NCI-H1436 treated with DMSO at 0.1 percent for 48 hours (cell line): ENCODE results near the gene SFXN1.
"Not testable (repeated sequence)": the region's sequence is repeated elsewhere in the genome, so short reads cannot be mapped to it uniquely, and the experiment has no call there.

Experiments
- DNase-seq: peaks from one replicate; lab custom pipeline; 2025; lab: John Stamatoyannopoulos, UW

Gene SFXN1, protein sequence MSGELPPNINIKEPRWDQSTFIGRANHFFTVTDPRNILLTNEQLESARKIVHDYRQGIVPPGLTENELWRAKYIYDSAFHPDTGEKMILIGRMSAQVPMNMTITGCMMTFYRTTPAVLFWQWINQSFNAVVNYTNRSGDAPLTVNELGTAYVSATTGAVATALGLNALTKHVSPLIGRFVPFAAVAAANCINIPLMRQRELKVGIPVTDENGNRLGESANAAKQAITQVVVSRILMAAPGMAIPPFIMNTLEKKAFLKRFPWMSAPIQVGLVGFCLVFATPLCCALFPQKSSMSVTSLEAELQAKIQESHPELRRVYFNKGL

GRCh38 chr5:175478384-175479124, at the start of gene SFXN1:
Gene SFXN1, plus strand, starts transcription at chr5:175478560. Its CDS starts 13,544 bp downstream, at chr5:175492104.
- no peak for DNase-seq

DNA sequence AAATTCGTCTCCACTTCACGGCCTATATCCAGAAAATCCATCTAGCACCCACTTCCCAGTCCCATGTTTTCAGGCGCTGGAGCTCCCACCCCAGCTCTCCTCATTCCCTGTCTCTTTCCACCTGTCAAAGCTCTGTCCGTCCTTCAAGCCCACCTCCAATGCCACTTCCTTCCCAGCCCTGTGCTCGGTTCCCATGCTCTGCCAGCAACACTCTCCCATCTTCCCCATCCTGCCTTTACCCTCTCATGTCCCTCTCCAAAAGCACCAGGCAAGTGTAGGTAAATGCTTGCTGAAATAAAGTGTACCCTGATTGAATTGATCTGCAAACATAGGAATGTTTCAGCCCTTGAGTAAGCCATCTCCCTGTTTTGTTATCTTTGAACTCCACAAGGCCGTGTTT, 43.6 kb upstream of the SFXN1 start:
- no peak for DNase-seq

DNA sequence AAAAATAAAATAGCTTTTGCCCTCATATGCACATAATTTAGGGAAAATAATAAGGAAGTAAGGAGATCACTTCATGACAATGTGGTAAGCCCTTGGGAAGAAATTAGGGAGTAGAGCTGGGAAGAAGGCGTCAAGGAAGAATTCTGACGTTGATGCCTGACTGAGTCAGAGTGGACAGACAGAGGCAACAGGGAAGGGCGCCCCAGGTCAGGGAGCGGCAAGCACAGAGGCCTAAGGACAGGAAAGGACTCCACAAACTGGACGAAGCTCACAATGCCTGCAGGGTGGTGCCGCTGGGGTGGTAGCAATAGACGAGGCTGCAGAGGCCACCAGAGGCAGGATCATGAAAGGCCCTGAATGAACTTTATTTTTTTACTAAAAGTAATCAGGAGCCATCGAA, 42.0 kb upstream of the SFXN1 start:
- DNase-seq: no peak

GRCh38 chr5:175438234-175438857, 40.0 kb upstream of the SFXN1 start:
- no peak for DNase-seq

DNA sequence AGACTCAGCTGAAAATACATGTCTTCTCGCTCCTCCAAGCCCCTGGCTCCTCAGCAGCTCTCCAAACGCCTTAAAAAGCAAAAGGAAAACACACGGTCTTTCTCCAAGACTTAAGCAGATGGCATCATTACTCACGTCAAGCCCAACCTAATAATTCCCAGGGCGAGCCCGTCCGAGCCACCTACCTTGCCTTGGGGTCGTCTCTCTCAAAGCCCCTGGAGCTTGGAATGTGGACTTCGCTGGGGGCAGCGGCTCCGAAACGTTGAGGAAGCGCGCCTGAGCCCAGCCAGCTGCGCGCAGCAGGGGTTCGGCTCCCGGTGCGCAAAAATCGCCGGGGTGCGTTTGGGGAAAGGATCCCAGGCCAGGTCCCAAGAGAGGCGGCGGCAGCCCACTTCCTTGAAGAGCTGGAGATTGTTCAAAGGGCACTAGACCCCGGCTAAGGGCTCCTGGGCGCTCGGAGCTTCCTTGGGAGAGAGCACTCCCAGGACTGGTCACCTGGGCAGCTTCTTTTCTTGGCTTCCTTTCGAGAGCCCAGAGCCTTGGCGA, 34.8 kb upstream of the SFXN1 start:
- no peak for DNase-seq

- DNase-seq: no peak
Observed at GRCh38 chr5:175444060-175444904, 34.1 kb upstream of the SFXN1 start, which contains the start of gene DRD1. Gene DRD1, minus strand, starts transcription at chr5:175444182. Its CDS starts 1,083 bp downstream, at chr5:175443099.

GRCh38 chr5:175444905-175445456, 33.4 kb upstream of the SFXN1 start:
- DNase-seq: no peak

DNA sequence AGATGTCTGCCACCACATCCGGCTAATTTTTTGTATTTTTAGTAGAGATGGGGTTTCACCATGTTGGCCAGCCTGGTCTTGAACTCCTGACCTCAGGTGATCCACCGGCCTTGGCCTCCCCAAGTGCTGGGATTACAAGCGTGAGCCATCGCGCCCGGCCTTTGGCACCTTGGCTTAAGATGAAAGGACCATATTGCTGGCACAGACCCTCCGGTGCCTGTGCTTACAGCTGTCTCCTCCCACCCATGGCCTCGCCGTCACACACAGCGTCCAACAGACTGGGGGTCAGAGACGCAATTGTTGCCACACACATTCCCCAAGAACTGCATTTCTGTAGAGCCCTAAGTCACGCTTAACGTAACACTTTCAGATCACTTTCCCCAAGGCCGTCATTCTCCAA, 32.0 kb upstream of the SFXN1 start:
- DNase-seq: not testable (repeated sequence)

DNA sequence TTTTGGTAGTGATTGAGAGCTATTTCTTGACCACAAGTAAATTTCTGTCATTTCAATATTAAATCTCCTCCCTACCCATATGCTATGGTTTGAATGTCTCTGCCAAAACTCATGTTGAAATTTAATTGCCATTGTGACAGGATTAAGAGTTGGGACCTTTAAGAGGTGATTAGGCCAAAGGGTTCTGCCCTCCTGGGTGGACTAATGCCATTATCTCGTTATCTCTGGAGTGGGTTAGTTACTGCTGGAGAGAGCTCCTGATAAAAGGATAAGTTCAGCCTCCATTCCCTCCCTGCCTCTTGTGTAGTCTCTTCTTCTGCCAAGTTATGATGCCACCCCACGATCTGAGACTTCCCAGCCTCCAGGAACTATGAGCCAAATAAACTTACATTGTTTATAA, 30.8 kb upstream of the SFXN1 start:
- no peak for DNase-seq

- no peak for DNase-seq
Observed at GRCh38 chr5:175448276-175448675, 30.1 kb upstream of the SFXN1 start.

DNA sequence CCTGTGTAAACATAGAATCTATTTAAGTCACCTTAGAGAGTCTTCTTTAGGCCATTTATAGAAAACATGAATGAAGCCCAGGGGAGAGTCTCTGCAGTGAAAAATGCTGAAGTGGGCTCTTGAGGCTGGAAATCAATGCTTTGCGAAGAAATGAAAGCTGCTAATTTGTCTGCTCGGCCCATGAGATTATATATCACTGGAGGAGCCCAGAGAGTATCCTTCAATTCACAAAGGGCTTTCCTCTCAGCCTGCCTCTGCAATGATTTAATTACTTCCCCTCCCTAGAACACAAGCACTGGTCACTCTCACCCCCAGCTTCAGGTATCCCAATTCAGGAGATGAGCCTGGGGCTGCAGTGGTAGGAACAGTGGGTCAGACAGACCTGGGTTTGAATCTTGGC, 26.2 kb upstream of the SFXN1 start:
- DNase-seq: no peak

DNA sequence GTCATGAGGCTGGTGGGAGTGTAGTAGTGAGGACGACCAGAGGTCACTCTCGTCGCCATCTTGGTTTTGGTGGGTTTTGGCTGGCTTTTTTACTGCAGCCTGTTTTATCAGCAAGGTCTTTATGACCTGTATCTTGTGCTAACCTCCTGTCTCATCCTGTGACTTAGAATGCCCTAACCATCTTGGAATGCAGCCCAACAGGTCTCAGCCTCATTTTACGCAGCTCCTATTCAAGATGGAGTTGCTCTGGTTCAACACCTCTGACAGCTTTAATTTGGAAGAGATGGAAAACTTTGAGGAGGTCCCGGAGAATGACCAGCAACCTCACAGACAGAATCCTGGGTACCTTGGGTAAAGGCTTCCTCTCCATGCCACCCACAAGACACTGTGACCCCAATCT, 24.0 kb upstream of the SFXN1 start:
- not testable (repeated sequence) for DNase-seq

- no peak for DNase-seq
Observed at GRCh38 chr5:175456105-175456742, 22.1 kb upstream of the SFXN1 start.

GRCh38 chr5:175457466-175457865, 20.9 kb upstream of the SFXN1 start:
- no peak for DNase-seq

DNA sequence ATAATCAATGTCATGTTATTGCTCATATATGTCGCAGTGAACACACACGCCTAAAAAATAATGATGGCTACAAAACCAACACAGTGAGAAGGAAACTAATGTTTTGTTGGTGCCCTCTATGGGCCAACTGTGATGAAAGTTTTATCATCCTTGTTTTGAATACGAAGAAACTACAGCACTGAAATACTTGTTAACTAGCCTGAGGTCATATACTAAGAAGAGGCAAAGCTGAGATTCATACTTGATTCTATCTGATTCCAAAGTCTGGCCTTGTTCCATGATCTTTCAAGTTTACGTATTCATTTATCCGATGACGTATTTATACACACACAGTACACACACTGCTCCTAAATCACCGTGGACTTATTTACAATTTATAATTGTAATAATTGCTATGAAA, 18.2 kb upstream of the SFXN1 start:
- no peak for DNase-seq

GRCh38 chr5:175460552-175460951, 17.8 kb upstream of the SFXN1 start:
- no peak for DNase-seq

DNA sequence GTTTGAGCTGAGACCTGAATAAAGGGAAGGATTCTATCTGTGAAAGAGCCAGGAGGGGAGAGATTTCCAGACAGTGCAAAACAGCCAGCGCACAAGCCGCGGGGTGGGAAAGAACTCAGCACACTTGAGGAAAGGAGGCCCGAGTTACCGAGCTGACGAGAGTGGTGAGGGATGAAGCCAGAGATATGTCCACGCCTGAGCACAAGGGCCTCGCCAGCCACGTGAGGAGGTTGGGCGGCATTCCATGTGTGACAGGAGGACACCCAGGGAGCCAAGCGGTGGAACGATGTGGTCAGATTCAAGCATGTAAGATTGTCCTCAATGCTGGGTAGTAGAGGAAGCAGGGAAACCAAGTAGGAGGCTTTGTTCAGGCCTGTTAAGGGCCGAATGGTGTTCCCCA, 17.0 kb upstream of the SFXN1 start:
- DNase-seq: no peak

GRCh38 chr5:175463641-175464040, 14.7 kb upstream of the SFXN1 start:
- no peak for DNase-seq

DNA sequence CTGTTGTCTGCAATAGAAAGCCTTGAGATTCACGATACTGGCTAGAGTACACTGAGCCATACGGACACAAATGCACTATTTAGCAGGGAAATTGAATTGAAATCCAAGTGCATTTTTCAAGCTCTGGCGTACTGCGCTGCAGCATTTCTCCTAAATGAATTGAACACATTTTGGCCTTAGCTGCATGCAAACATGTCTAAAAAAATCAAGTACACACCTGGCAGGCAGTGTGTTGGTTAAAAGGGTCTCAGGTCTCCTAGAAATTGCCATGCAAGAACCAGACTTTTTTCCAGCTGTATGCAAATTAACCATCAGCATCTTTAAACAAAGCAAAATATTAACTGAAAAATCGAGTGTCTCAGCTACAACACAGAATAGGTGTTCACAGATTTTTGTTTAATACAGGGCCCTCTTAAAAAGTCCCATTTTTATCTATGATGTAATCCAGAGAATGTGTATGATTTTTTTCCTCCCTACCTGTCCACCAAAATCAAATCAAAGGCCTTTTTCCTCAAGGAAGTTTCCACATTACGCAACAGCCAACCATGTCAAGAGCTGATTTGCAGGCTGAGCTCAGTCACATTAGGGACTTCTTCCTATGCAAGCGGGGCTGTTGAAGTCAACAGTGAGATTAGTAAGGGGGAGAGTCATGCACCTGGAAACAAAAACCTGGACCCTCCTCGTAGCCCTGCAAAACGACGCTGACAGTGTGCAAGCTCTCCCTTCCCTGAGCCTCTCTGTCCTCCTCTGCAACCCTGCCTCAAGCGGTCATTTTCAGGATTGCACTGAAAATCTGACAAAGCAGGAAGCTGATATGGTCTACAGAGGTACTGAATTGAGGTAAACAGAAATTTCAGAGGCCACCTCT, 14.1 kb upstream of the SFXN1 start:
- DNase-seq: no peak

GRCh38 chr5:175464942-175465233, 13.5 kb upstream of the SFXN1 start:
- DNase-seq: no peak
